Osteoblast (primary cell): Measurements from ENCODE around the gene IL9R. TPM values are rescaled to one million over a fixed set of nuclear protein-coding genes. Genes with fewer than 3 reads are reported as not detected.
"Not testable (repeated sequence)": the region's sequence is repeated elsewhere in the genome, so short reads cannot be mapped to it uniquely, and the experiment has no call there.

ENCODE experiments used
- DNase-seq: peaks from one replicate; pipeline ENCODE4 v3.0.0; 2011; ENCODE audit warnings: low spot score, mixed read lengths; ENCODE audit not compliant: insufficient read length; ENCODE audit errors: missing footprints
- H2AFZ ChIP-seq: 2 replicates; pipeline ENCODE4 v1.6.0; 2011; ENCODE audit warnings: mild to moderate bottlenecking, low read length
- H3K27ac ChIP-seq: 2 replicates; pipeline ENCODE4 v1.5.1; 2011; ENCODE audit warnings: mild to moderate bottlenecking, low read depth, low read length, moderate library complexity
- H3K27me3 ChIP-seq: 2 replicates; pipeline ENCODE4 v1.6.0; 2012; ENCODE audit warnings: mild to moderate bottlenecking, control low read depth, inconsistent platforms, low read length, moderate library complexity; ENCODE audit not compliant: insufficient read depth
- H3K36me3 ChIP-seq: 2 replicates; pipeline ENCODE4 v1.5.1; 2011; ENCODE audit warnings: mild to moderate bottlenecking, low read length, control low read depth, moderate library complexity; ENCODE audit not compliant: insufficient read depth
- H3K4me1 ChIP-seq: 2 replicates; pipeline ENCODE4 v1.5.1; 2011; ENCODE audit warnings: mild to moderate bottlenecking, low read length, control low read depth, moderate library complexity; ENCODE audit not compliant: insufficient read depth
- H3K4me2 ChIP-seq: 2 replicates; pipeline ENCODE4 v1.6.0; 2011; ENCODE audit warnings: mild to moderate bottlenecking, low read length; ENCODE audit not compliant: insufficient read depth
- H3K4me3 ChIP-seq: fragments of 200-600 bp; sonication (generic); 3 replicates; pipeline ENCODE4 v1.5.1; 2012; ENCODE audit warnings: mild to moderate bottlenecking, low read length, inconsistent platforms; ENCODE audit not compliant: insufficient read depth
- H3K79me2 ChIP-seq: 2 replicates; pipeline ENCODE4 v1.6.0; 2012; ENCODE audit warnings: mild to moderate bottlenecking, low read length, control low read depth, inconsistent platforms; ENCODE audit not compliant: insufficient read depth
- H3K9me3 ChIP-seq: 2 replicates; pipeline ENCODE4 v1.5.1; 2011; ENCODE audit warnings: low read depth, low read length, control low read depth
- H4K20me1 ChIP-seq: 2 replicates; pipeline ENCODE4 v1.6.0; 2012; ENCODE audit warnings: mild to moderate bottlenecking, low read length, control low read depth; ENCODE audit not compliant: insufficient read depth
- total RNA-seq: library from RNA; depleted of rRNA; stranded (reverse); fragments of >200 nt; gene quantifications from 2 replicates; pipeline ENCODE4 v1.2.3, GENCODE V29; 2012
- TF ChIP-seq, protein P1 (sequence below): IDR thresholded peaks from 2 replicates; pipeline ENCODE4 v1.5.1; 2011; ENCODE audit warnings: mild to moderate bottlenecking, low read depth, low read length, moderate library complexity; ENCODE audit errors: extremely low read depth

The IL9R gene
- total RNA-seq, 1 donor = not detected

DNA sequence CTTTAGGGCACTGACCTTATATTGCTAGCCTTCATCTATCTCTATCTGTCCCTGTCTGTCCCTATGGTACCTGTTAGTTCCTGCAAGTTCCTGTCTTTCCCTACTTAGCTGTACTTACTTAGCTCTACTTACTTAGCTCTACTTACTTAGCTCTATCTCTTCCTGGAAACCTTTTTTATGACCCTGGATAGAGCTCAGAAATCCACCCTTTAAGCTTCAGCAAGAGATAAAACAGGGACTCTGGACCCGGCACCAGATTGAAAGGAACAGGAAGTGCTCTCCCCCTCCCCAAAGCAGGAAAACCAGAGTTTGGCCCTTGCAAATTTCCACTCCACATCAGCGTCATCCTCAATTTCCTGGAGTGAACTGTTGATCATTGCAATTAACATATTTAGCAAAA lies 12.3 kb upstream of the IL9R start:
- H3K27me3 ChIP-seq = no peaks in the 10 kb centered on the region
- no peak overlapping the region for H3K4me3 ChIP-seq
- no peaks in the 10 kb centered on the region for H3K79me2 ChIP-seq
- no peaks in the 10 kb centered on the region for H3K4me1 ChIP-seq
- H3K27ac ChIP-seq = no peak overlapping the region
- no peaks in the 10 kb centered on the region for H3K9me3 ChIP-seq
- no peaks in the 10 kb centered on the region for H3K36me3 ChIP-seq
- DNase-seq = no peak
- no peaks in the 10 kb centered on the region for H4K20me1 ChIP-seq
- TF ChIP-seq, protein P1, sequence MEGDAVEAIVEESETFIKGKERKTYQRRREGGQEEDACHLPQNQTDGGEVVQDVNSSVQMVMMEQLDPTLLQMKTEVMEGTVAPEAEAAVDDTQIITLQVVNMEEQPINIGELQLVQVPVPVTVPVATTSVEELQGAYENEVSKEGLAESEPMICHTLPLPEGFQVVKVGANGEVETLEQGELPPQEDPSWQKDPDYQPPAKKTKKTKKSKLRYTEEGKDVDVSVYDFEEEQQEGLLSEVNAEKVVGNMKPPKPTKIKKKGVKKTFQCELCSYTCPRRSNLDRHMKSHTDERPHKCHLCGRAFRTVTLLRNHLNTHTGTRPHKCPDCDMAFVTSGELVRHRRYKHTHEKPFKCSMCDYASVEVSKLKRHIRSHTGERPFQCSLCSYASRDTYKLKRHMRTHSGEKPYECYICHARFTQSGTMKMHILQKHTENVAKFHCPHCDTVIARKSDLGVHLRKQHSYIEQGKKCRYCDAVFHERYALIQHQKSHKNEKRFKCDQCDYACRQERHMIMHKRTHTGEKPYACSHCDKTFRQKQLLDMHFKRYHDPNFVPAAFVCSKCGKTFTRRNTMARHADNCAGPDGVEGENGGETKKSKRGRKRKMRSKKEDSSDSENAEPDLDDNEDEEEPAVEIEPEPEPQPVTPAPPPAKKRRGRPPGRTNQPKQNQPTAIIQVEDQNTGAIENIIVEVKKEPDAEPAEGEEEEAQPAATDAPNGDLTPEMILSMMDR = no peak
- H2AFZ ChIP-seq = no peak overlapping the region
- H3K4me2 ChIP-seq = no peak overlapping the region

DNA sequence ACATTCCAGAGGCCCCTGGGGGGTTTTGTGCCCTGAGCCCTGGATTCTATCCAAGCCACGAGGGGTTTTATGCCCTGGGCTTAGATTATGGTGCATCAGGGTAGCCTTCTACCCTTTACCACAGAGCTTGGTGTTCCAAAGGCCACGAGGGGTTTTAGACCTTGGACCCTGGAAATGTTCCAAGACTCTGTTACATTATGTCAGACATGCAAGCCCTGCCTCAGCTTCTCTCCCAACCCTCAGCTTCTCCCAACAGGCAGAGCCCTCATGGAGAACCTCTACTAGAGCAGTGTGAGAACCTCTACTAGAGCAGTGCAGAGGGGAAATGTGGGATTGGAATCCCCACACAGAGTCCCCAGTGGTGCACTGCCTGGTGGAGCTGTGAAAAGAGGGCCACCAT lies 10.5 kb upstream of the IL9R start:
- not testable (repeated sequence) for DNase-seq, H3K4me3 ChIP-seq, H3K27ac ChIP-seq, H3K27me3 ChIP-seq, H3K36me3 ChIP-seq, H3K9me3 ChIP-seq, H3K4me1 ChIP-seq, H3K79me2 ChIP-seq, H2AFZ ChIP-seq, H4K20me1 ChIP-seq, H3K4me2 ChIP-seq

DNA sequence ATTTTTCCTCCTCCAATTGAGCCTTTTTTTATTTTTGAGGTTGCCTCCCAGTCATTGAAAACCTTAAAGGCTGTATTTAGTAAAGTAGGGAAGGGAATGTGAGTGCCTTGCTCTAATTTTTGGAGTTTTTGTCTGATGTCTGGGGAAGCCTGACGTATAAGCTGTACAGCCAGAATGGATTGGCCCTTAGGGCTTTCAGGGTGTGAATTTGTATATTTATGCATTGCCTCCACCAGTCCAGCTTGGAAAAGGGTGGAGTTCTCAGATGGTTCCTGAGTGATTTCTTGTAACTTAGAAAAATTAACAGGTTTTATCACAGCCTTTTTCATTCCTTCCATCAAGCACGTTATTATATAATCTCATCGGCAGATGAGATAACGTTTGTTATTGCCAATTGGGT lies 8.6 kb upstream of the IL9R start:
- H3K36me3 ChIP-seq = no peaks in the 10 kb centered on the region
- TF ChIP-seq, protein P1 = no peak
- H3K4me2 ChIP-seq = no peak overlapping the region
- no peak overlapping the region for H3K4me3 ChIP-seq
- no peaks in the 10 kb centered on the region for H3K4me1 ChIP-seq
- no peaks in the 10 kb centered on the region for H3K79me2 ChIP-seq
- no peak overlapping the region for H3K27ac ChIP-seq
- H4K20me1 ChIP-seq = no peaks in the 10 kb centered on the region
- no peaks in the 10 kb centered on the region for H3K9me3 ChIP-seq
- H3K27me3 ChIP-seq = no peaks in the 10 kb centered on the region
- no peak overlapping the region for H2AFZ ChIP-seq
- no peak for DNase-seq

DNA sequence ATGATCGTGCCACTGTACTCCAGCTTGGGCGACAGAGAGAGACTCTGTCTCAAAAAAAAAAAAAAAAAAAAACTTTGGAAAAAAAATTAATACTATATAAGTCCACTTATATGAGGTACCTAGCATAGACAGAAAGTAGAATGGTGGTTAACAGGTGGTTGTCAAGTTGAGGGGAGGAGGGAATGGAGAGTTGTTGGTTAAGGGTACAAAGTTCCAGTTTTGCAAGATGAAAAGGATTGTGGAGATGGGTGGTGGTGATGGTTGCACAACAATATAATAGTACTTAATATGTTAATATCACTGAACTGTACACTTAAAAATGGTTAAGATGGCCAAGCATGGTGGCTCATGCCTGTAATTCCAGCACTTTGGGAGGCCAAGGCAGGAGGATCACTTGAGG lies 4.1 kb upstream of the IL9R start:
- no peak overlapping the region for H2AFZ ChIP-seq
- no peaks in the 10 kb centered on the region for H3K36me3 ChIP-seq
- H3K9me3 ChIP-seq = no peaks in the 10 kb centered on the region
- H3K4me2 ChIP-seq = no peak overlapping the region
- no peaks in the 10 kb centered on the region for H3K79me2 ChIP-seq
- no peak overlapping the region for H3K4me3 ChIP-seq
- TF ChIP-seq, protein P1 = no peak
- no peaks in the 10 kb centered on the region for H3K27me3 ChIP-seq
- H3K4me1 ChIP-seq = no peaks in the 10 kb centered on the region
- no peak for DNase-seq
- no peaks in the 10 kb centered on the region for H4K20me1 ChIP-seq
- no peak overlapping the region for H3K27ac ChIP-seq
